ENCODE results near the gene MAP3K15.

- TF ChIP-seq EZH2phosphoT487 (IDR thresholded peaks at IDR 0.05; ENCODE audit: insufficient read depth, low read depth) (no peak), EZH2 (IDR thresholded peaks at IDR 0.05; ENCODE audit: insufficient read depth, poor library complexity, severe bottlenecking) (no peak)
Measured at GRCh38 chrX:19544693-19545305, 29.5 kb upstream of the MAP3K15 start.

All from GM23248 (cell line).